NCI-H1092 (cell line): ENCODE results near the gene APOA1.
"Not testable (repeated sequence)": the region's sequence is repeated elsewhere in the genome, so short reads cannot be mapped to it uniquely, and the experiment has no call there.

ENCODE experiments used
- DNase-seq: peaks from one replicate; lab custom pipeline; 2025; lab: John Stamatoyannopoulos, UW

APOA1 gene

DNA sequence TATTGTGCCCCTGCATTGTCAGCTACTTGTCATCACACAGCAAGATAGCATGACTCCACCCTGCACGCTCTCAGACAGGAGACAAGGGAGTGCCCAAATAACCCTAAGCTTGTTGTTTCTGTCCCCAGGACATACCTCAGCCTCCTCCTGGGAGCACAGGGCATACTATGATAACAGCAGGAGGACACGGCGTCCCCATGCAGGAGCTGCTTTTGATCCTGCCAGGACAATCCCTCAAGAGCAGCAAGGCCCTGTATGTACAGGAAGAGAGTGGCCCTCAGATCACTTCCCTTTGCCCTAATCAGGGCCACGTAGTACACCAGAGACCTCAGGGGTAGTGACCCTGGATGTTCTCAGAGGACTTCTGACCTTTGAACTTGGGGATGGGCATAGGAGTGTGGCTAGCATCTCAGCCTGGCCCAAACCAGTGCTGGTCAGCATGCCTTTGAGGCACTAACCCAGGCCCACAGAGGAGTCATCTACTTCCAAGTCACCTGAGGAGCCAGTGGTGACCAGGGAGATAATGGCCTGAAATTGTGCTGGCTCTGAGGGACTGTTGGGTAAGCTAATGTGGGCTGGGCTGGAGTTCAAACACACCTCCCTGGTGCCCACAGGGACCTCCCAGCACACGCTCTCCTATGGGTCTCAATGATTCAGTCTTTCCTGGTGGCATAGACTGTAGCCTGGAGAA, 23.5 kb downstream of the APOA1 start:
- no peak for DNase-seq

DNA sequence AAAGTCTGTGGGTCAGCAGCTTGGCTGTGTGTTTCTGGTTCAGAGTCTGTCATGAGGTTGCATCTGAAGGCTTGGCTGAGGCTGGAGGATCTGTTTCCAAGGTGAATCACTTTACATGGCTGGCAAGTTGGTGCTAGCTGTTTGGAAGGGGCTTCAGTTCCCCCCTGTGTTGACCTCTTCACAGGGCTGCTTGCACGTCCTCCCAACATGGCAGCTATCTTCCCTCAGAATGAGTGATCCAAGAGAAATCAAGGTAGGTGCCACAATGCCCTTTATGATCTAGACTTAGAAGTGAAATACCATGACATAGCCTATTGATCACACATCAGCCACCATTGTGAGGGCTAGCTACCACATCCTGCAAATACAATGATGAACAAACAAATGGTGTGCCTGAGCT, 24.3 kb downstream of the APOA1 start:
- DNase-seq = no peak

DNA sequence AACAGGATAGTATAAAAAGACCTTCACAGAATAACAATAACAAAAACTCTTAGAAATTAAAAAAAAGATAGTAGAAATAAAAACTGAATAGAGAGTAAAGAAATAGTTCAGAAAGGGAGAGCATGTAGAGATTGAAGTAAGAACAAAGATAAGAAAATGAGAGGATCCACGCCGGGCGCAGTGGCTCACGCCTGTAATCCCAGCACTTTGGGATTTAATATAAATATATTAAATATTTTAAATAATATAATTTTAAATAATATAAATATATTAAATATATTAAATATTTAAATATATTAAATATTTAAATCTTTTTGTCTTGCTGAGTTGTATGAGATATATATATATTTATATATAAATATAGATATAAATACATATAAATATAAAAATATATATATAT, 25.3 kb downstream of the APOA1 start:
- DNase-seq = no peak

DNA sequence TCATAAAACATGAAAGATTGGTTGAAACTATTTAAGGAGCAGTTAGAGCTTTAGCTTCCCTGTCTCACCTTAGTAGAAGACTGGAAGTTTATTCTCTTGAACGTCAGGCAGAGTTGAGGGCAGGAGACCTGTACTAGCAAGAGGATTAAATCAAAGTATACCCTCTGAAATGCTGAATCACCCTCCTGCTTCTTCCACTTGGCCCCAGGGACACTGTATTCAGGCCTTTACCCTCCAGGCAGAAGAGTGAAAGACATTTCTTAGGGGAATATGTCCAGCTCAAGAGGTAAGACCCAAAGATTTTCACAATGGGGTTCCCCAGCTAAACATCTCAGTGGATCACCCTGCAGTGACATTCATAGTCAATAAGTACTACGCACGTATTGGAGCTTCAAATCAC, 26.2 kb downstream of the APOA1 start:
- no peak for DNase-seq

DNA sequence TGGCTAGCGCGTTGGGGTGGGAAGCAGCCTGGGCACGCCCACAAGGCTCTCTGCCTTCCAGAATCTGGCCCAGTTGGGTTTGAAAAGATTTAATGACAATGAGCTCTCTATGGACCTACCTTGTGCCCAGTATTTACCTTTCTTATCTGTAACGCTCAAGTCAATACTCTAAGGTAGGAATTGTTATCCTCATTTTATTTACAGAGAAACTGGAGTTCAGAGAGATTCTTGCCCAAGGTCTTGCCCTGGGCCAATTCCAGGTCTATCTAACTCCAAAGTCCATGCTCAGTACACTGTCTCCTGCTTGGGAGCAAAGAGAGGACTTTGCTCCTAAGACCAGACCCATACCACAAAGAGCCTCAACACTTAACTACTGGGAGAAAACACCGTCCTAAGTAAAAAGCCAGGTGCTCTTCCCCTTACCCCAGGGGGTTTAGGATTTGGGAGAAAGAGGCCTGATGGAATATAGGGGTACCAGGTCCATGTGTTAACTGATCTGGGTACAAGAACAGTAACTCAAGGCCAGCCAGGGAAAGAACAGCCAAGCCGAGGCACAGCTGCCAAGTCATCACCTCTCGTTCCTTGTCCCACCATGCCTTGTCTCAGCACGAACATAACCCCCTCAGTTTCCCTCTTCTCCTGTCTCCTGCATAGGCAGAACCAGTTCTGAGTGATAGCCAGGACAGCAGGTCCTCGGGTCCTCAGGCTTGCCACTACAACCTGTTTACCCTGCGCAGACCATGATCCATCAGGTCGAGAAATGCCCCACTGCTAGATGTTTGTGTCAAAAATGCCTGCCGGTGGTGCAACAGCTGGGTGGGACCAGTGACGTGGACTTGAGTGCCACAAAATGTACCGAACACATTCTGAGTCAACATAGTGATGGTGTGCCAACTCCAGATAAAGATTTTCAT, 28.9 kb downstream of the APOA1 start:
- DNase-seq = no peak

DNA sequence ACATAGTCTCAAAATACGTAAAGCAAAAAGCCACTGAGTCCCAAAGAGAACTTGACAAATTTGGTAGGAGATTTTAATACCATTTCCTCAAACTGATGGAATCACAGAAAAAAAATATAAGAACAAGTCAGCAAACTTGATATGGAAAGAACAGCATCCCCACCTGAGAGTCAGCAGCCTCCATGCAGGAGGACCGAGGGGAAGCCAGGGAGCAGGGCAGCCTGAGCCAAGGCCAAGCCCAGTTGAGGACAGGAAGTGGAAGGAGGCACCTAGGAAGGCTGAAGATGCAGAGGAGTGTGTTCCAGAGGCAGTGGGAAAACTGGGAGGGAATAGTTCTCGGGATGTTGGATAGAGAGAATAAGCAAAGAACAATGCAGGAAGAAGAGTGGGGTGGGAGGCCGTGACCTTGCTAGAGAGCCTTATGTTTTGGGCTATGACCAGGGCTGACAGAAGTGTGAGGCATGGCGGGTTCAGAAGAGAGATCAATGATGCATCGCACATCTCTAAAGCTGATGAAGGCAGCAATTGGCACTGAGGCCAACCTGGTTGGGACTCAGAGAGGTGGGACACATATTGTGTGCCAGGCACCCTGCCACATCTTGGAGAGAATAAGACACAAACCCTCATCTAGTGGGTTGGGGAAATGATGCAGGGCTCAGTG, 29.7 kb downstream of the APOA1 start:
- DNase-seq = no peak

DNA sequence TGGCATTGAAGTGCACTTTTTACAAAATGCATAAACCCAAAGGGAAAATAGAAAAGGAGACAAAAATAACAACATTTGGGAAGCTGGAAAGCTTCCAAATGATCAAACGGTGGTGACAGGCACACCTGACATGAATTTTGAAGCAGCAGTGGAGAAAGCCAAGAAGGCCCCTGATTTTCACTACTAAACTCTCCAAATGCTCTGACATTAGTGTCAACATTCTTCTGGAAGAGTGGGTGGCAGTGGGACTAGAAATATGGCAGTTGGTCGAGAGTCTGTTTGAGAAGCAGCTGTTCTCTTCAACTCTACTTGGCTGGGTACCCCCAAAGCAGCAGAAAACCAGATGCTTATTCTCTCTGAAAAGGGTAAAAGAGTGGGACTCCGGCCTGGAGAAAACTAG, 33.4 kb downstream of the APOA1 start:
- no peak for DNase-seq

DNA sequence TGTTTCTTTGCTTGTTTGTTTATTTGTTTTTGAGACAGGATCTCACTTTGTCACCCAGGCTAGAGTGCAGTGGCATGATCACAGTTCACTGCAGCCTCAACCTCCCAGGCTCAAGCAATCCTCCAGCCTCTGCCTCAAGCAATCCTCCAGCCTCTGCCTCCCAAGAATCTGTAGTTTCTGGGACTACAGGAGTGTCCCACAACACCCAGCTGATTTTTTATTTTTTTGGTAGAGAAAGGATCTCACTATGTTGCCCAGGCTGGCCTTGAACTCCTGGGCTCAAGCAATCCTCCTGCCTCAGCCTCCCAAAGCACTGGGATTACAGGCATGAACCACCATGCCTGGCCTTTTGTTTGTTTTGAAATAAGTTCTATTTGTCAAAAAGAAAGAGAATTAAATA, 35.8 kb downstream of the APOA1 start:
- DNase-seq = not testable (repeated sequence)

DNA sequence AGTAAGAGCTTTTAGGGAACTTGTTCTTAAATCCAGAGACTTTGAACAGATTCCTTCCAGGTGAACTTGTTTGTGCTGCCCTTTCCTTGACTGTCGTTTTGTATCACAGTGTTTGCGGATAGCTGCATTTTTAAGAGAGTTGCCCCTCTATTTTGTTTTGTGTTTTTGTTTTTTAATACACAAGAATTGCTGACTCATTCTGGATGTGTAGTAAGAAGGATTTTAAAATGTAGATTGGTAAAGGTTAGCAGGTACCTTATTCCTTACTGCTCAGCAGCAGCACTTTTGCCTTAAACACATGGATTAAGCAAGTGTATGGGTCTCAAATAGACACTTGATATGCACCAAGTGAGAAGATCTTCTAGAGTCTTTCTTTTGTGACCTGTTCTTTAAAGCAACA, 36.8 kb downstream of the APOA1 start:
- DNase-seq = no peak

DNA sequence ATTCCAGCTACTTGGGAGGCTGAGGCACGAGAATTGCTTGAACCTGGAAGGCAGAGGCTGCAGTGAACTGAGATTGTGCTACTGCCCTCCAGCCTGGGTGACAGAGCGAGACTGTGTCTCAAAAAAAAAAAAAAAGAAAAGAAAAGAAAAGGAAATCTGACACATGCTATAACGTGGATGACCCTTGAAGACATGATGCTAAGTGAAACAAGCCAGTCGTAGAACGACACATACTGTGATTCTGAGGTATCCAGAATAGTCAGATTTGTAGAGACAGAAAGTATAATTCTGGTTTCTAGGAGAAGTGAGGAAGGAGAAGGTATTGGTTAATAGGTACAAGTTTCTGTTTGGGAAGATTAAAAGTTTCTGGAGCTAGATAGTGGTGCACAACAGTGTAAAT, 39.1 kb downstream of the APOA1 start:
- no peak for DNase-seq

DNA sequence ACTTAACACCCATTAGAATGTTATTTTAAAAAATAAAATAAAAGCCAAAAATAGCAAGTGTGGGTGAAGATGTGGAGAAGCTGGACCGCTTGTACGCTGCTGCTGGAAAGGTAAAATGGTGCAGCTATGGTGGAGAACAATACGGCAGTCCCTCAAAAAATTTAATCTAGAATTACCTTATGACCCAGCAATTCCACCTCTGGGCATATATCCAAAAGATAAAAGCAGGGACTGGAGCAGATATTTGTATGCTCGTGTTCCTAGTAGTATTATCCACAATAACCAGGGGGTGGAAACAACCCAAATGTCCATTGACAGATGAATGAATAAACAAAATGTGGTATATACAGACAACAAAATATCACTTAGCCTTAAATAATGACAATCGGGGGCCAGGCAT, 39.6 kb downstream of the APOA1 start:
- DNase-seq = no peak

DNA sequence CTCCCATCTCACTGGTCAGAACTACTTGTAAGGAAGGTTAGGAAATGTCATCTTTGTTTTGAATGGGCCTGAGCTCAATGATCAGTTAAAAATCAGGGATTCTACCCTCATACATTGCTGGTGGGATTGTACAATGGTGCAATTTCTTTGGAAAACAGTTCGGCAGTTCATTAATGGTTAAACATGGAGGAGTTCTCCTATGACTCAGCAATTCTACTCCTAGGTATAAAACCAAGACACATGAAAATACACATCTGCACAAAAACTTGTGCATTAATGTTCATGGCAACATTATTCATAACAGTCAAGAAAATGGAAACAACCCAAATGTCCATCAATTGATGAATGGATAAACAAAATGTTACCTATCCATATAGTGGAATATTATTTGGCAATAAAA, 40.9 kb downstream of the APOA1 start:
- DNase-seq = no peak

DNA sequence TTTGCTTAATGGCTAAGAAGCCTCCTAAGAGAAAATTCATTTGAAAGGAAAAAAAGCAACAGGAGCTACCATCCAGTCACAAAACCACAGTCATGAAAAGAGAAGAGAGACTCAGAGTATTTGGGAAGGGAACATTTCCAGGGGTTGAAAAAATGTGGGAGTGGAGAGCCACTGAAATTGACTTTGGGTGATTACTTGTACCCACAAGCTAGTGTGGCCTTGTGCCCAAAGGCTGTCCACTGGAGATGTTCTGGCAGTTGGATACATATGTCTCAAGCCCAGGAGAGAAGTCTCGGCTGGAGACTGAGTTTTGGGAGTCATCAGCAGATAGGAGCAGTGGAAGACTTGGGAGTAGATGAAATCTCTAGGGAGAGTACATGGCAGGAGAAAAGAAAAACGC, 42.6 kb downstream of the APOA1 start:
- no peak for DNase-seq

DNA sequence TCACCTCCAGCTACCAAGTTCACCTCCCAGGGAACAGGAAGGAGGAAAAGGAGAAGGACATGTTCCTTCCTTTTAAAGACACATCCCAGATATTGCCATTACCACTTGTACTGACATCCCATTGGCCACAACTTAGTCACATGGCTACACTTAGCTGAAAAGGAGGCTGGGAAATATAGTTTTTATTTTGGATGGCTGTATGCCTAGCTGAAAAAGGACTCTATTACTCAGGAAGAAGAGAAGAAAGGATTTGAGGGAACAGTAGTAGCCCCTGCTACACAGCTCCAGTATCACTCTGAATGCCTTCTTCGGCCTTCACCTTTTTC, 43.7 kb downstream of the APOA1 start:
- no peak for DNase-seq

DNA sequence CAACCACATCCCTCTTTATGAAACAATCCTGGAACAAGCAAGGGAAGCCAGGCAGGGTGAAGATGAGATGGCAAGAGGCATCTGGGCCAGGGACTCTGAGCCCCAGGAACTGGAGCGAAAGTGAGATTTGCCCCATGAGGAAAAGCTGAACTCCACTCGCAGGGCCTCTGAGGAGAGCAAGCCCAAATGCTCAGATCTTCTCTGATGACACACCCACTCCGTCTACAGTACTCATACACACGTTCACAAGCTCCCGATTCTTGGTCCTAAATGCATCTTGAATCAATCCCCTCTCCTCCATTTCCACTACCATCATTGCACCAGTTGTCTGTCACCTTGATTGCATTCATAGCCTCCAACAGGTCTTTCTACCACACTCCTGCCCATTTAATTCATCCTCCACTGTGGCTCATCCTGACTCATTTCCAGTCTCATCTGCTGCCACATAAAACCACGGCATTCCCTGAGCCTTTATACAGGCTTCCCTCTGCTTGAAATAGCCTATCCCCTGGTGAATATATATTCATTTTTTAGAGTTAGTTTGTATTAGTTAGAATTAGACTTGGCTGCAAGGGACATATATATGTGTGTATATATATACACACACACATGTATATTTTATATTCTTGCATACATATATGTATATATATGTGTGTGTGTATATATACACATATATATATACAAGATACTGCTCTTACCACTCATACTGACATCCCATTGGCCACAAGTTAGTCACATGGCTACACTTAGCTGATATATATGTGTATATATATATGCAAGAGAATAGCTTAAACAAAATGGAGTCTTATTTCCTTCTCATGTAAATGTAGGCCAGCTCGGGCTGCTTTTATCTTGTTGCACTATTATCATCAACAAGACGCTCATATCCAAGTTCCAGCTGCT, 44.3 kb downstream of the APOA1 start:
- no peak for DNase-seq

DNA sequence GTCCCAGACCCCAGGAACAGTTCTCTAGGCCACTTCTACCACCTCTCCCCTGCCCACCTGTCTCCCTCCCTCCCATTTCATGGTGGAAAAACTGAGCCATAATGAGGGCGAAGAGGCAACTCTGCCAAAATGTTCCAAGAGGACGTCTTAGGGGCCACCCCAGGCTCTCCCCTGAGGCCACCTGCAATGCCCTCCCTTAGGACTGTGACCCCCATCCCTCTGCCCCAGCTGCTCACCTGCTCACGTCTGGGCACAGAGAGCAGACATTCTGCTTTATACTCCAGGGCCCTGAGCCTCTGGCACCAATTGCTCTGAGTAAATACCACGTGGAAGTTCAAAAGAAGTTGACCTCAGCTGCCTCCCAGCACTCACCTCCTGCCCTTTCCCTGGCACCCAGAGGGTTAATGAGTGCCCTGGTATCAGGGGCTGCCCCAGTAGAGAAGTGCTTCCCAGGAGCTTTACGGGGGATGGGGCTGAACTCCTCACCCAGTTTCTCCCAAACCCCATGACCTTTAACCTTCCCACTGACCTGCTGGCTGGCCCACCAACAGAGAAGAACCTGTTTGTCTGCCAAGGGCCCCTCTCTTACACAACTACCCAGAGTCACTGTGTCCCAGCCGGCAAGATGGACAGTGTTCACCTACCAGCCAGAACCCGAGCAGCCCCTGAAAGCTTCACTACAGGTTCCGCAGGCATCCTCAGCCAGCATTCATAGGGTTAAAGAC, 45.1 kb downstream of the APOA1 start:
- DNase-seq = no peak

DNA sequence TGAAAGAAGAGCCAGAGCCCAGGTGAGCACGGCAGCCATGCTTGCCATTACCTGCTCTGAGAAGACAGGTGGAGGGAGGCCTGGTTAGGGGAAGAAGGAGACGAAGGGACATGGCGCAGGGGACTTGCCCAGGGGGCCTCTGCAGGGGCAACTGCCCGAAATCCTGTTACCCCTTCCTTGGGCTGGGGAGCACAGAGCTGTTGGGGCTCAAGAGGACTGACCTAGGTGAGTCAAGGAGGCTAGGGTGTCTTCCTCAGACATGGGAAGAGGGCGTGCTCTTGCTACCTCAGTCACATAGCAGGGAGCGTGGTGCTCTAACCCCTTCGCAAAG, 45.6 kb downstream of the APOA1 start, which contains the start of gene APOA5:
TSS of gene APOA5 (minus strand) at position 67 of the 331 bp plus-strand sequence. CDS start at position 48, 19 bp downstream.
- no peak for DNase-seq

DNA sequence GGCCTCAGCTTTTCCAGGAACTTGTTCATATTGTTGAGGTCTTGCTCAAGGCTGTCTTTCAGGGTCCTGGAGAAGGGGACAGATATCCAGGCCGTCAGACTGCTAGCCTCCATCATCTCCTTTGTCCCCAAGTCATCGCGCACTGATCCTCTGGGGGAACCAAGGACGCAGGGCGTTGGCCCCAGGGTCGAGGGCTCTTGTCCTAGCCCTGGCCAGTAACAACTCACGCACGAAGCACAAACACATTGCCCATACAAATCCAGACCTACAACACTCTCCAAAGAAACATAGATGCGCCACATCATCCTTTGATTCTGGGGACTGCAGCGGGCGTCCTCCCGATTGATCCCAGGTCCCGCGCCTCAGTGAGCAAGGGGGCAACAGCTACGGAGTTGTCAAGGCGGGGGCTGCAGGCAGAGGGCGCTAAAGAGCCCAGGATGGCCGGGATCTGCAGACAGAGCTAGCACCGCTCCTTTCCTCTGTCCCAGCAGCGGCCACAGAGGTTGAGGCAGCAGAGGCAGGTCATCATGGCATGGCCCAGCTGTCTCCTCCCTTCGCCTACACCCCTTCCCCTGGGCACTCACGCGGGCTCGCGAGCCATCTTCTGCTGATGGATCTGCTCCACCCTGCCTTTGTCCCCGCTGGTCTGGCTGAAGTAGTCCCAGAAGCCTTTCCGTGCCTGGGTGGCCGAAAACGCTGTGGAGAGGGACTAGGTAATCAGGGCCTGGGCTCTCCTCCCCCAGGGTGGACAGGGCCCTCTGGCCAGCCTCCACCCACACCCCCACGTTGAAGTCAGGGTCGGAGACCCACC, 46.2 kb downstream of the APOA1 start:
- peak; percentile 83 for DNase-seq

DNA sequence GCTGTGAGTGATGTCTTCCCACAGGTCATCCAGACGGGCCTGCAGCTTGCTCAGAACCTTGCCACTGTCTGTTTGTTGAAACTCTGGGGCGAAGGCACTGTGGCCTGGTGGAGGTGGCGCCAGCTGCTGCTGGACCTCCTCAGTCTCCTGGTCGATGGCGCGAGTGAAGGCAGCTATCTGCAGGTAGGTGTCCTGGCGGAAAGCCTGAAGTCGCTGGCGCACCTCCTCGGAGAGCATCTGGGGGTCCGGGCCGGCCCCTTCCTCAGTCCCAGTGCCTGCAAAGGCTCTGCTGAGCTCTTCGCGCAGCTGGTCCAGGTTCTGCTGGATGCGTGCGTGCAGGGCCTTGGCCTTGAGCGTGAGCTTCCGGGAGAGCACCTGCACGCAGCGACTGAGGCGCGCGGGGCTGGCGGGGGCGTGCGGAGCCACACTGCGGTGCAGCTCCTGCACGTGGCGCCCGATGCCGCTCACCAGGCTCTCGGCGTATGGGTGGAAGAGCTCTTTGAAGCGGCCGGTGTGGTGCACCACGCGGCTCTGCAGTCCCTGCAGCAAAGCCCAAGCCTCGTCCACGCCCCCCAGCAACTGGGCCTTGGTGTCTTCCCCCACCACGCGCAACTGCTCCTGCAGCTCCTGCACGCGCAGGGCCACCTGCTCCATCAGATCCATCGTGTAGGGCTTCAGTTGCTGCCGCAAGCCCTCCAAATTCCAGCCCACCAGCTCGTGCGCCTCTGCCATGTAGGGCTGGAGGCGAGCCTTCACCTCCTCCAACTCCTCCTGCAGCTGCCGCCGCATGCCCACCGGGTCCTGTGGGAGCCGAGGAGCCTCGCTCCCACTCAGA, 47.0 kb downstream of the APOA1 start:
- no peak for DNase-seq

DNA sequence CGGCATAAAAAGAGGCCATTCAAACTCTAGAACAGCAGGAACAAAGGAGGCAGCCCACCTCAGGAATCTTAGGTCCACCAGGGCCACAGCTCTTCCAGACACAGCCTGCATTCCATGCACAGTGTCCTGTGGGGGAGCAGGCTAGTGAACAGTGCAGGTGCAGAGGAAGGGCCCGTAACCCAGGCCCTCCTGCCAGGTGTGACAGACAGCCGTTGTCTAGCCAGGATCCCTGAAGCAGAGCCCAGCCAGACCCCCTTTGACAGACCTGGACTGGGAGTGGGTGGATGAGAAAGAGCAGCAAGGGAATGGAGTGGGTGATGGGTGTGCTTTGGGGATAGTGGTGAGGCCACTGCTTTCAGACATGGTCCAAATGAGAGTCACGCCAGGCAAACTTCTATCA, 48.4 kb downstream of the APOA1 start:
- no peak for DNase-seq
